H9 (cell line): ENCODE results near the gene FAM180B. TPM values are rescaled to one million over a fixed set of nuclear protein-coding genes. Genes with fewer than 3 reads are reported as not detected.
A peak's percentile ranks its signal among the peaks of the same experiment; 100 is the strongest.

Experiments
- DNase-seq: peaks from one replicate; pipeline ENCODE4 v3.0.0-alpha.2; 2017
- H2AFZ ChIP-seq: one replicate; pipeline ENCODE4 v1.6.1; 2013; ENCODE audit warnings: mild to moderate bottlenecking, low read length, control low read depth, moderate library complexity
- H2AK5ac ChIP-seq: 2 replicates; pipeline ENCODE4 v1.6.1; 2013; ENCODE audit warnings: low read length, control low read depth, mixed read lengths; ENCODE audit not compliant: insufficient read length
- H2BK120ac ChIP-seq: one replicate; pipeline ENCODE4 v1.6.1; 2013; ENCODE audit warnings: low read depth, mild to moderate bottlenecking, low read length, control low read depth, inconsistent platforms; ENCODE audit not compliant: poor library complexity, severe bottlenecking
- H2BK12ac ChIP-seq: 2 replicates; pipeline ENCODE4 v1.6.1; 2013; ENCODE audit warnings: low read length, control low read depth, mixed read lengths, low read depth; ENCODE audit not compliant: insufficient read length
- H2BK15ac ChIP-seq: 2 replicates; pipeline ENCODE4 v1.6.1; 2013; ENCODE audit warnings: low read depth, low read length, control low read depth
- H2BK20ac ChIP-seq: one replicate; pipeline ENCODE4 v1.6.1; 2013; ENCODE audit warnings: low read depth, mild to moderate bottlenecking, low read length, control low read depth, inconsistent platforms; ENCODE audit not compliant: poor library complexity, severe bottlenecking
- H2BK5ac ChIP-seq: 2 replicates; pipeline ENCODE4 v1.6.1; 2013; ENCODE audit warnings: low read length, control low read depth, mixed read lengths; ENCODE audit not compliant: insufficient read length
- H3K14ac ChIP-seq: 2 replicates; pipeline ENCODE4 v1.6.1; 2013; ENCODE audit warnings: low read length, control low read depth; ENCODE audit not compliant: insufficient read depth
- H3K18ac ChIP-seq: 2 replicates; pipeline ENCODE4 v1.6.1; 2013; ENCODE audit warnings: low read depth, mild to moderate bottlenecking, mixed read lengths, low read length, control low read depth; ENCODE audit not compliant: insufficient read length
- H3K23ac ChIP-seq: 2 replicates; pipeline ENCODE4 v1.6.1; 2013; ENCODE audit warnings: low read length, control low read depth, mixed read lengths, low read depth; ENCODE audit not compliant: insufficient read length
- H3K23me2 ChIP-seq: 2 replicates; pipeline ENCODE4 v1.6.1; 2013; ENCODE audit warnings: low read depth, mild to moderate bottlenecking, mixed read lengths, low read length, control low read depth; ENCODE audit not compliant: insufficient read length, poor library complexity, severe bottlenecking
- H3K27ac ChIP-seq: 2 replicates; pipeline ENCODE4 v1.5.1; 2013; ENCODE audit warnings: low read length, control low read depth, mixed read lengths, low read depth; ENCODE audit not compliant: insufficient read length
- H3K27me3 ChIP-seq: 2 replicates; pipeline ENCODE4 v1.6.1; 2013; ENCODE audit warnings: low read length, control low read depth, inconsistent platforms; ENCODE audit not compliant: insufficient read depth
- H3K4ac ChIP-seq: 2 replicates; pipeline ENCODE4 v1.6.1; 2013; ENCODE audit warnings: low read depth, mild to moderate bottlenecking, control low read depth, inconsistent platforms, low read length, moderate library complexity
- H3K4me1 ChIP-seq: 2 replicates; pipeline ENCODE4 v1.6.1; 2013; ENCODE audit warnings: low read length, control low read depth, inconsistent platforms; ENCODE audit not compliant: insufficient read depth
- H3K4me2 ChIP-seq: 2 replicates; pipeline ENCODE4 v1.6.1; 2013; ENCODE audit warnings: low read length, control low read depth, mixed read lengths; ENCODE audit not compliant: insufficient read length, insufficient read depth
- H3K56ac ChIP-seq: 2 replicates; pipeline ENCODE4 v1.6.1; 2013; ENCODE audit warnings: low read depth, mild to moderate bottlenecking, mixed read lengths, low read length, control low read depth; ENCODE audit not compliant: insufficient read length
- H3K79me1 ChIP-seq: 2 replicates; pipeline ENCODE4 v1.6.1; 2013; ENCODE audit warnings: low read depth, mild to moderate bottlenecking, moderate library complexity, low read length, control low read depth, inconsistent platforms; ENCODE audit not compliant: insufficient read depth, poor library complexity, severe bottlenecking
- H3K79me2 ChIP-seq: 2 replicates; pipeline ENCODE4 v1.6.1; 2013; ENCODE audit warnings: low read length, control low read depth, inconsistent platforms; ENCODE audit not compliant: insufficient read depth
- H3K9ac ChIP-seq: 2 replicates; pipeline ENCODE4 v1.6.1; 2013; ENCODE audit warnings: low read length, control low read depth, mixed read lengths; ENCODE audit not compliant: insufficient read length; ENCODE audit errors: extremely low read depth
- H3K9me3 ChIP-seq: one replicate; pipeline ENCODE4 v1.6.1; 2013; ENCODE audit warnings: low read depth, low read length, inconsistent platforms; ENCODE audit not compliant: control insufficient read depth
- H3T11ph ChIP-seq: one replicate; pipeline ENCODE4 v1.6.1; 2013; ENCODE audit warnings: mild to moderate bottlenecking, low read length, control low read depth, inconsistent platforms
- H4K20me1 ChIP-seq: one replicate; pipeline ENCODE4 v1.6.1; 2013; ENCODE audit not compliant: control insufficient read depth, insufficient read length, insufficient read depth
- H4K5ac ChIP-seq: 2 replicates; pipeline ENCODE4 v1.6.1; 2013; ENCODE audit warnings: low read depth, mild to moderate bottlenecking, mixed read lengths, low read length, control low read depth; ENCODE audit not compliant: insufficient read length
- H4K8ac ChIP-seq: replicated peaks from 2 replicates; pipeline ENCODE4 v1.6.1; 2013; ENCODE audit warnings: low read length, control low read depth, mixed read lengths, low read depth; ENCODE audit not compliant: insufficient read length
- H4K91ac ChIP-seq: 2 replicates; pipeline ENCODE4 v1.6.1; 2013; ENCODE audit warnings: low read depth, mild to moderate bottlenecking, moderate library complexity, mixed read lengths, low read length, control low read depth; ENCODE audit not compliant: insufficient read length
- H3K27ac Mint-ChIP-seq, 3 experiments: 2 replicates in 2 of 3; 3 replicates in 1 of 3; pipeline ENCODE4 v1.8.0; 2020 to 2021; ENCODE audit warnings: mixed read lengths in 3 of 3, mild to moderate bottlenecking in 1 of 3, moderate library complexity in 1 of 3
- H3K27me3 Mint-ChIP-seq: 2 replicates; pipeline ENCODE4 v1.8.0; 2021; ENCODE audit warnings: low read depth, mild to moderate bottlenecking, moderate library complexity, mixed read lengths
- H3K36me3 Mint-ChIP-seq, 3 experiments: 2 replicates in 2 of 3; 3 replicates in 1 of 3; pipeline ENCODE4 v1.8.0; 2020 to 2021; ENCODE audit warnings: low read depth in 3 of 3, mixed read lengths in 3 of 3; ENCODE audit not compliant: insufficient read depth in 1 of 3
- H3K4me1 Mint-ChIP-seq, 2 experiments: 2 replicates each; pipeline ENCODE4 v1.8.0; 2020; ENCODE audit warnings: mixed read lengths in 2 of 2
- H3K4me3 Mint-ChIP-seq, 2 experiments: 2 replicates in 1 of 2; 3 replicates in 1 of 2; pipeline ENCODE4 v1.8.0; 2020 to 2021; ENCODE audit warnings: mild to moderate bottlenecking in 2 of 2, mixed read lengths in 2 of 2, moderate library complexity in 1 of 2
- H3K9me3 Mint-ChIP-seq, 2 experiments: 2 replicates in 1 of 2; 3 replicates in 1 of 2; pipeline ENCODE4 v1.8.0; 2020; ENCODE audit warnings: mild to moderate bottlenecking in 2 of 2, mixed read lengths in 2 of 2, moderate library complexity in 1 of 2
- WGBS: extraction: QIAGEN DNeasy Blood & Tissue Kit; methylation state at CpG from one replicate; pipeline ENCODE4 v1.1.7; 2013; ENCODE audit warnings: missing lambda C conversion rate, low lambda C conversion rate, mixed read lengths; ENCODE audit not compliant: insufficient read length; ENCODE audit errors: extremely low coverage; 5-methylcytosine and 5-hydroxymethylcytosine counted together
- total RNA-seq: library from RNA; stranded (reverse); gene quantifications from 2 replicates; pipeline ENCODE4 v1.2.1, GENCODE V29; 2021
- TF ChIP-seq, protein P1 (sequence below): fragments of 200-600 bp; sonication (generic); conservative IDR thresholded peaks from 3 replicates; pipeline ENCODE4 v1.8.0; 2021; ENCODE audit warnings: antibody characterized with exemption, mild to moderate bottlenecking

Gene FAM180B
- total RNA-seq, 1 experiment from 2014 or later = 0.37 TPM

DNA sequence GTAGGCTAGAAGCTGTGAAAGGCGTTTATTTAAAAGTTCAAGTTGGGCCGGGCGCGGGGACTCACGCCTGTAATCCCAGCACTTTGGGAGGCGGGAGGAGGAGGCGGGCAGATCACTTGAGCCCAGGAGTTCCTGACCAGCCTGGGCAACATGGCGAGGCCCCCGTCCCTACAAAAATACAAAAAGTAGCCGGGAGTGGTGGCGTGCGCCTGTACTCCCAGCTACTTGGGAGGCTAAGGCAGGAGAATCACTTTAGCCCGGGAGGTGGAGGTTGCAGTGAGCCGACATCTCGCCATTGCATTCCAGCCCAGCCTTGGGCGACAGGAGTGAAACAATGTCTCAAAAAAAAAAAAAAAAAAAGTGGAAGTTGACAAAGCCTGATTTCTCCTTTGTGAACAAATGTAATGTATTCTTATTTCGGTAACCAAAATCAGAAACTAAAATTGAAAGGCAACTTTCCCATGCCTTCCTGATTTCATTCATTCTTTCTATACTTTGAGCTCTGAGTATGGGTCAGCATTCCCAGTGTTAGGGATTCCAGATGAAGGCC is 20.3 kb upstream of the FAM180B start:
- Histone ChIP-seq H4K8ac (no peak overlapping the region), H3K4me1 (no peaks in the 10 kb centered on the region), H3K4ac (no peak overlapping the region), H2BK5ac (no peak overlapping the region), H3K23ac (no peak overlapping the region), H3K4me2 (peak overlapping the region; percentile 53), H2BK20ac (no peak overlapping the region), H3K56ac (no peak overlapping the region), H2BK15ac (no peak overlapping the region), H3K27ac (no peak overlapping the region), H2BK120ac (no peak overlapping the region), H2BK12ac (no peak overlapping the region), H3K79me2 (no peaks in the 10 kb centered on the region; the same call in 1 of the 2 replicates), H3K9me3 (no peaks in the 10 kb centered on the region), H4K20me1 (no peaks in the 10 kb centered on the region), H3K18ac (peak overlapping the region; percentile 96), H3T11ph (no peak overlapping the region), H3K23me2 (no peaks in the 10 kb centered on the region), H3K27me3 (no peaks in the 10 kb centered on the region), H4K91ac (no peak overlapping the region), H3K79me1 (peaks cover 3% of the 10 kb centered on the region), H3K14ac (peak overlapping the region; percentile 80; the same call in 1 of the 2 replicates), H2AFZ (no peak overlapping the region), H3K9ac (peak overlapping the region; percentile 61), H2AK5ac (no peak overlapping the region), H4K5ac (no peak overlapping the region)
- no CpG with 5 or more reads among the region's 17 CpGs for WGBS
- Mint-ChIP-seq H3K27ac (peak overlapping the region; percentile 48 to 89 (median 51); a peak in 3 of 7 replicates), H3K4me1 (peaks cover 8 to 10% of the 10 kb centered on the region in 2 experiments), H3K27me3 (no peaks in the 10 kb centered on the region), H3K9me3 (no peaks in the 10 kb centered on the region), H3K4me3 (peak overlapping the region; percentile 88 to 91), H3K36me3 (peaks cover 3 to 27% (median 19%) of the 10 kb centered on the region in 3 experiments; a peak in 6 of 7 replicates)
- TF ChIP-seq, protein P1, sequence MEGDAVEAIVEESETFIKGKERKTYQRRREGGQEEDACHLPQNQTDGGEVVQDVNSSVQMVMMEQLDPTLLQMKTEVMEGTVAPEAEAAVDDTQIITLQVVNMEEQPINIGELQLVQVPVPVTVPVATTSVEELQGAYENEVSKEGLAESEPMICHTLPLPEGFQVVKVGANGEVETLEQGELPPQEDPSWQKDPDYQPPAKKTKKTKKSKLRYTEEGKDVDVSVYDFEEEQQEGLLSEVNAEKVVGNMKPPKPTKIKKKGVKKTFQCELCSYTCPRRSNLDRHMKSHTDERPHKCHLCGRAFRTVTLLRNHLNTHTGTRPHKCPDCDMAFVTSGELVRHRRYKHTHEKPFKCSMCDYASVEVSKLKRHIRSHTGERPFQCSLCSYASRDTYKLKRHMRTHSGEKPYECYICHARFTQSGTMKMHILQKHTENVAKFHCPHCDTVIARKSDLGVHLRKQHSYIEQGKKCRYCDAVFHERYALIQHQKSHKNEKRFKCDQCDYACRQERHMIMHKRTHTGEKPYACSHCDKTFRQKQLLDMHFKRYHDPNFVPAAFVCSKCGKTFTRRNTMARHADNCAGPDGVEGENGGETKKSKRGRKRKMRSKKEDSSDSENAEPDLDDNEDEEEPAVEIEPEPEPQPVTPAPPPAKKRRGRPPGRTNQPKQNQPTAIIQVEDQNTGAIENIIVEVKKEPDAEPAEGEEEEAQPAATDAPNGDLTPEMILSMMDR = no peak
- peak; percentile 48 for DNase-seq
